Activated CD8-positive, alpha-beta memory T cell treated with anti-CD3 and anti-CD28 coated beads for 4 hours (primary cell): ENCODE data around the gene ARHGAP15.

Experiments
- DNase-seq, 2 donors: peaks; one replicate each; pipeline ENCODE4 v3.0.0-alpha.2; 2020; ENCODE audit warnings: low read depth in 2 of 2

The ARHGAP15 gene

DNA sequence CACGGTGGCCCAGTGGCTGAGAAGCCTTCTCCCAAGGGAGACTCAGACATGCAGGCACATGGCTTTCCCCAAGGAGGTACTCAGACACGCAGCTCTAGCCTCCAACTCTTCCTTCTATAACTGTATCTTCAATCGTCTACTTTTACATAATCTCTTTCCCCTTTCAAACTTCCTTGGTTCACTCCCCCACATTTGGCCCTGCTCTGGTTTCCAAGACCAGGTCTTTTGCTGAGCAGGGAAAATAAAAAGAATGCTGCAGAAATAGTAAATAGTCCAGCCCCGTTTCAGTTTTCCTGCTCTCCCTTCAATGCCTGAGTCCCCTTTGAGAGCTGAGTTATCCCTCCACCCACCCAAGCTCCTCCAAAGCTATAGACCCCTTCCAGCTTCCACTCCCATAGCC lies 635.0 kb downstream of the ARHGAP15 start:
- no peak for DNase-seq

DNA sequence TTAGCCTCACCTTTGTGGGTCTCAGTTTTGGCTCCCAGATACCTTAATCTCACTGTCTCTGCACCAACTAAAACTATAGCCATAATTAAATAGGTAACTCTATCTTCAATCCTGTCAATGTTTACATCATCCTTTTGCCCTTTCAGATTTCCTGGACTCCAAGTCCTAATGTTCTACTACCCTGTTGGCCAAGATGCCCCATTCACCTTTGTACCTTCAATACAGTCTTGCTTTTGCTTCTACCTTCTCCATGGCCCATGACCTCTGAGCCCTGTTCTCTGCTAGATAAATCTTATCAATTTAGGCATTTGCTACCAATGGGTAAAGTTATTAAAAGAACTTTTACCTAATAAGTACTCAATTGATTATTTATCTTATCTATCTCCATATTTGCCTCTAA lies 635.5 kb downstream of the ARHGAP15 start:
- DNase-seq: no peak

DNA sequence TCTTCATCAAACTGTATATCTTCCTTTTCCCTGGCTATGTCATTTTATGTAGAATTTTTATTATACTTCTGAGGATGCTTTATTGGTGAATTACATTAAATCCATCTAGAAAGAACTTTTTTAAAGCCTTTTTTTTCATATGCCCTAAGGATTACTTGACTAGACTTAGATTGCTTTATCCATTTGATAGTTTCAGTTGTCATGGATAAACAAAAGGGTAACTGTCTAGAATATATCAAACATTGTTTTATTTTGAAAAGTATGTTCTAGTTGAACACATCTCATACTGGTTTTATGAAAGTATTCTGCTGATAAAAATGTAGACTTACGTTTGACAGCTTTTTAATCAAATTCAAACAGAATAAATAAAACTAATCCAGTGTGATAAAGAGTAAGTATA lies 639.8 kb downstream of the ARHGAP15 start:
- no peak for DNase-seq

- DNase-seq: no peak
These were observed 642.7 kb downstream of the ARHGAP15 start for GRCh38 chr2:143771939-143772338.

GRCh38 chr2:143776526-143777297 lies 647.5 kb downstream of the ARHGAP15 start:
- no peak for DNase-seq

DNA sequence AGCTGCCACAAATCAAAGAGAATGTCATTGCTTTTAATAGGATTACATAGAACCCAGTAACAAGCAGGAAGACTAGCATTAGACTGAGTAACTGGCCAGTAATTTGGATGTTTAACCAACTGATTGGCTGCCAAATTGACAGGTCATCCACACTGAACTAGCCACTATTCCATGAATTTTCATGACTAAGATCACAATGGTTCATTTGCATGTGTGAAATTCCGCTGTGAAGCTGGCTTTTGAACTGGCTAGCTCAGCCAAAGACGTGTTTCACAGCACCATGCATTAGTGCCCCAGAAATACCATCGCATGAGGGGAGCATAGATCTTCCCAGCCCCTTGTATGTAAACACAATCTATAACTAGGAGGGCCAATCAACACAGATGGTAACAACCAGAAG lies 649.8 kb downstream of the ARHGAP15 start:
- no peak for DNase-seq

DNA sequence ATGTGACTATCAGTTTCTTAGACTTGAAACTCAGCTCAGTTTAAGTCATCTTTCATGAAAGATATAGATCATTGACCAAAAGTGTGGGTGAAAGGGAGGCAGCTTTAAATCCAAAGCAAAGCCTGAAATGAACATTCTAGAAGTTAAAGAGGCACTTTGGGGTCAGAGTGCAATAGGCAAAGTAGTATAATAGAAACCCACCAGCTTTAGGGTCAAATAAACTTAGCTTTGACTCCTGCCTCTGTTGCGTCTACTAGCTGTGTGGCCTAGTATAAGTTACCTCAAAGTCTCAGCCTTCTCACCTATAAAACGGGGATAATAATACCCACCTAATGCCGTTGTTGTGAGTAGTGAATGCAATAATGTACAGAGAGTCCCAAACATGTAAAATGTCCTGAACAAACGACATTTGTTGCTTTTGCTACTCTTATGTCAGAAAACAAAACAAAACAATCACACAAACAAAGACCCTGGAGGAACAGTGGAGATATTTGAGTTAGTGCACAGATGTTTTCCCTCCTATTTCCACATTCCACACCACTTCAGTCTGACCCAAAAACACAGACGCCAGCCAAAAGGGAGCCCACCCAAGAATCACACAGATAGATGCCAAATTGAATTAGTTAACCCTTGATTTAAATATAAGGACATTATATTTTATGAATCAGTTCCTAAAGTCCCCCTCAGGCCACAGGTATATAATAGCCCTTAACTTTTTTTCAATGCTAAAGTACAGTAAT lies 657.0 kb downstream of the ARHGAP15 start:
- DNase-seq: no peak

GRCh38 chr2:143787674-143788073 lies 658.5 kb downstream of the ARHGAP15 start:
- no peak for DNase-seq

DNA sequence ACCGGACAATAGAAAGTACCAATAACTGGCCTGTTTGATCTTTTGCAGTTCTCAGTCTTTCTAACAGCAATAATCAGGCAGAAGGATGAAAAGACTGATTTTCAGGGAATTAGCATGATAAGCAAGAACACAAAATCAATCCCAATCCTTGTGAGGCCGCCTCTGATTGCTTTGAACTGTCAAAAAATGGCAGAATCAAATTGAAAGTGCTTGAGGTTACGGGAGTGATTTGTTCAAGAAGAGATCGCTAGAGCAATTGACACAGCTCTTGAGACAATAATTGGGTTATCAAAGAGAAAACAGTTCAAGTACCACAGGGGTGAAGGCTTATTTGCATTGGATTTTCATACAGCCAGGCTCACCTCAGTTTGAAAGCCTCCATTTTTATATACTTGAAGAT lies 663.4 kb downstream of the ARHGAP15 start:
- DNase-seq: no peak

GRCh38 chr2:143793381-143793780 lies 664.2 kb downstream of the ARHGAP15 start:
- DNase-seq: no peak

GRCh38 chr2:143796051-143796450 lies 666.8 kb downstream of the ARHGAP15 start:
- DNase-seq: no peak

DNA sequence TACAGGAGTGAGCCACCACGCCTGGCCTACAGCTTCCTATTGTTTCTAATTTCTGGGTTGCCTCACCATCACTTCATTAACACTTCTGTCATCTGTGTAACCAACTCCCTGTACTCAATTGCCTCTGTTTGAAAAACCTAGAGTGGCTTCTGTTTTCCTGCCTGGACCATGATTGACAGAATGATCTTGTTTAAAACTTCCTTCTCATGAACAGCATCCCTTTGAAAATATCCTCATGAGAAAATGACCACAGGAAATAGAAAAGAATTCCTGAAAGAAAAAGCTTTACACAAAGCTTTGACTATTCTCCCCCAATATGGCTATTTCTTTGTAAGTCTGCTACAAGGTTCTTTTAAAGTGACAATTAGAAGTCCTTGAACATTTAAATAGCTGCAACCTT lies 672.3 kb downstream of the ARHGAP15 start:
- DNase-seq: no peak

DNA sequence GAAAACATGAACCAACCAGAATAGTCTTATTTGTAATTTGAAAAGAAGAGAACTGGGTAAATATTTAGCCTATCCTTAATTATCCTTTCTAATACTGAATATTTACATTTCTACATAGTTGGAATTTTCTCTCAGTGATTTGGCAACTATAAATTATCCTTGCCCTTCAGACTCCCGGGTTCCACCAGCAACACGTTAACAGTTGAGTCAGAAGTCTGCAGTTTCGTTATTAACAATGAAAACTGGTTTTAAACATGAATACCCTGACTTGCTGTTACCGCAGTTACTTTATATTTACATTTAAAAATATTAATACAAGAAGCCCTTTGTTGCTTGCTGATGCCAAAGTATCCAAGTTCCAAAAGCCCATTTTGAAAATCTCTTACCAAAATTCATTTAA lies 673.0 kb downstream of the ARHGAP15 start:
- DNase-seq: no peak

DNA sequence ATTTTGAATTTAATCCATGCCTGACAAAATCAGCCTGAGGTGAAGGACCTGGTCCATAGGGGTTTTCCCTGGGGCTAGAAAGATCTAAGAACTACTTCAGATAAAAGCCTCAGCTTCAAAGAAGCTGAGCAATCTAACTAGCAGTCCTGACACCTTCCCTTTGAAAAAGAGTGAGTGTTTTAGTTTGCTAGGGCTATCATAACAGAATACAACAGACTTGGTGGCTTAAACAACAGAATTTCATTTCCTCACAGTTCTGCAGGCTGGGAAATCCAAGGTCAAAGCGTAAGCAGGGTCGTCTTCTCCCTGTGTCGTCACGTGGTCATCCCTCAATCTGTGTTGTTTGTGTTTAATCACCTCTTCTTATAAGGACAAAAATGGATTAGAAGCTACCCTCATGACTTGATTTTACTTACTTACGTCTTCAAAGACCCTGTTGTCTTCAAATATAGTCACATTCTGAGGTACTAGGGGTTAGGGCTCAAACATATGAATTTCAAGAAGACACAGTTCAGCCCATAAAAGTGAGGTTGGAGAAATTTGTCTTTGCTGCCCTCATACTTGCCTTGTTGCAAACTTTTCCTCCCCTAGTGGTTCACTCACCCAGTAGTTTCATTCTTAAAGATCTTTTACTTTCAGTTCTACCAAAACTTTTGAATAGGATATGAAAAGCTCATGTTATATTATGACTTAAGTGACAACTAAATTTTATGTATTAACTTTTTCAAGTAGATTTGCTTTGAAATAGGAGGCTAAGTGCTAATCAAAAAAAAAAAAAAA lies 673.8 kb downstream of the ARHGAP15 start:
- no peak for DNase-seq

GRCh38 chr2:143803936-143804335 lies 674.7 kb downstream of the ARHGAP15 start:
- DNase-seq: no peak

- DNase-seq: no peak
These were observed 676.4 kb downstream of the ARHGAP15 start for GRCh38 chr2:143805666-143806065.

GRCh38 chr2:143807192-143807591 lies 678.0 kb downstream of the ARHGAP15 start:
- no peak for DNase-seq

DNA sequence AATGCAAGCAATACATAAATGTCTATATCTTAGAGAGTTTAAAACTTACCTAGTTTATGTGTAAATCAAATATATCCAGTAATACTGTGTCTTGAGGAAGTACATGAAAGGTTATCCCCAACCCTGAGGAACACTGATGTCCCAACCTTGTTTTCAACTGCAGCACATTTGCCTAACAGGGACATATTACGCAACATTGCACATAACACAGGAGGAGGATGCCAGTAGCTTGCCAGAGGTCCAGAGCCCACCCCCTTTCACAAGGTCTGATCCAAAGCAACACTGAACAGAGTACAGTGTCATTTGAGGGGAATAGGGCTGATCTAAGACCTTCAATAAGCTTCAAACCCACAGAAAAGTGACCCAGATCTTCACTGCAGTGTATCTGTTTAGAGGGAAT lies 678.5 kb downstream of the ARHGAP15 start:
- DNase-seq: no peak

- no peak for DNase-seq
These were observed 678.9 kb downstream of the ARHGAP15 start for GRCh38 chr2:143808166-143808565.

DNA sequence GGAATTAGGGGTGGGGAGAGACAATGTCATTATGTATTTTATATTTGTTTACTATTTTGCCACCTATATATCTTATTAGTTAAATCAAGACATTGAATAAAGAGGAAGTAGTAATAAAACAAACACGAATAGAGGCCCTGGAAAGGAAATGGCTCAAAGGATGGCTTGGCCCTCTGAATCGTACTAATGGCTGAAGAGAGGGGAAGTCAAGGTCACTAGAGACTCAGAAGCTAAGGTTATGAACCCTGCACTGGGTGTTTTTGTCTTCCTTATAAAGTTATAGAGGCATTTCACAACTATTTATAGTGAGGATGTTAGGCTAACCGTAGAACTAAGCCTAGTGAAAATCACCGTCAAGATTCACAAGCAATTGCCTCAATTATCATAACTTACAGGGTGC lies 685.9 kb downstream of the ARHGAP15 start:
- no peak for DNase-seq

- no peak for DNase-seq
These were observed 687.7 kb downstream of the ARHGAP15 start for GRCh38 chr2:143816916-143817315.
